NCI-H524 (cell line): ENCODE measurements around the gene DCDC2B.

ENCODE experiments used
- DNase-seq, 2 experiments: peaks; one replicate each; lab custom pipeline; 2025; lab: John Stamatoyannopoulos, UW

DCDC2B gene

GRCh38 chr1:32195972-32196823 is 12.7 kb upstream of the DCDC2B start:
- DNase-seq, result no peak

- no peak for DNase-seq
Measured at GRCh38 chr1:32197074-32197473, 11.8 kb upstream of the DCDC2B start.

DNA sequence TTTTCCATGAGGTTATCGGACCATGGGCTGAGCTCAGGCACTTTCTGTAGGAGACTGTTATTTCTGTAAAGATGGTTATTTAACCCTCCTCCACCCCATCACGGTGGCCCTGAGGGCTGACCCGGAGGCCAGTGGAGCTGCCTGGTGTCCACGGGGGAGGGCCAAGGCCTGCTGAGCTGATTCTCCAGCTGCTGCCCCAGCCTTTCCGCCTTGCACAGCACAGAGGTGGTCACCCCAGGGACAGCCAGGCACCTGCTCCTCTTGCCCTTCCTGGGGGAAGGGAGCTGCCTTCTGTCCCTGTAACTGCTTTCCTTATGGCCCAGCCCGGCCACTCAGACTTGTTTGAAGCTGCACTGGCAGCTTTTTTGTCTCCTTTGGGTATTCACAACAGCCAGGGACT is 11.1 kb upstream of the DCDC2B start:
- no peak for DNase-seq

DNA sequence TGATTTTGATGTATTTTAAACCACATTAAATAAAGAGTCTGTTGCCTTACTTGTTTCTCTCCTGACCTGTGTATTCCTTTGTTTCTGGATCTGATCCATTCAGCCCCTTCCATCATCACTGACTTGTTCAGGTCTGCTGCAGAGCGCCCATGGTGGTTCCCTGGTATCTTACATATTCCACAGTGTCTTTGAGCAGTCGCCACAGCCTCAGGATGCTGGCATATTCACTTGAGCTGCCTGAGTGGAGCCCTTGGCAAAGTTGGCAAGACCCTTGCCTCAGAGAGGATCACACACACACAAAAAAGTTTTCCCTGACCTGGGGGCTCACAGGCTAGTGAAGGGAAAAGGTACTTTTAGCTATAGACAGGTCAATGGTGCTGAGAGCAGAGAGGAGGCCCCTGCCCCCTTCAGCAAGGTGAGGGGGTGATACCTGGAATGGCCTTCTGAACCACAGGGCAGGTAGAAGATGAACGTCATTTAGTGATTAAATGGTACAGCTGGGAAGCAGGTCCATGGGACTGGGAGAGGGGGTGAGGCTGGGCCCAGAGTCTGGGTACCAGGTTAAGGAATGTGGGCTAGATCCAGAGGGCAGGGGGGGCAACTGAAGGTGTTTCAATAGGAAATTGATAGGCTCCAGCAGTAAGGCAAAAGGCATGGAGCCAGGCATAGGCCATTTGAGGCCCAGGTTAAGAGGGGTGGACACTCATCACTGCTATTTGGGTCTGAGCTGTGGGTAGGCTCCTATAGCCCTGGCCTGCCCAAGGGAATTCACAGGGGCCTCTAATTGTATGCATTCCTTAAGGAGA is 10.4 kb upstream of the DCDC2B start:
- no peak for DNase-seq

DNA sequence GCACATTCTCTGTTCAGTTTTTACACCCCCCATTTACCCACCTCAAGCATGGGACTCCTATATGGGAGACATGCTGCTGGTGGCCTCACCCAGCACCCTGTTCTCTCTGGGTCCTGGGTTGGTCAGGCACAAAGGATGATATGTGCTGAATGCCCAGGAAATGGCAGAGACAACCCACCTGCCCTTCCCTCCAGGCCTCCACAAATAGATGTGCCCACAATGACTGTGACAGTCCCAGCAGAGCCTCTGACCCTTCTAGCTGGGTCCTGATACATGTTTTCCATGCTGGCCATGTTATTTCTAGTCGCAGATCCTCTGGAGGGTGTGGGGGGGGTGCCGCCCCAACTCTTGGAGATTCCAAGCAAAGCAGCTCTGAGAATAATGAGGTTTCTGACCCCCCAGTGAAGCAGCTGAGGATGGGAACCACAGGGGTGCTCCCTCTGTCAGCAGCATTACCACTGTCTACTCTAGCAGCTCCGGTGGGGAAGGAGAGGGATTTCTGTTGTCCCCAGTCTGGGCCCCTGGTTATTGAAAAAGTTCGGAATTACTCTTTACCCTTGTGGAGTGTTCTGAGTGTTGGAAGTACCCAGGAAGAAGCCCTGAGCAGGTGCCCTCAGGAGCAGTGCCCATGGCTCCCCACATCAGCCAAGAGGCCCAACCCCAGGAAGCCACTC is 9.7 kb upstream of the DCDC2B start:
- DNase-seq, result no peak

GRCh38 chr1:32199717-32200072 is 9.2 kb upstream of the DCDC2B start:
- no peak for DNase-seq

DNA sequence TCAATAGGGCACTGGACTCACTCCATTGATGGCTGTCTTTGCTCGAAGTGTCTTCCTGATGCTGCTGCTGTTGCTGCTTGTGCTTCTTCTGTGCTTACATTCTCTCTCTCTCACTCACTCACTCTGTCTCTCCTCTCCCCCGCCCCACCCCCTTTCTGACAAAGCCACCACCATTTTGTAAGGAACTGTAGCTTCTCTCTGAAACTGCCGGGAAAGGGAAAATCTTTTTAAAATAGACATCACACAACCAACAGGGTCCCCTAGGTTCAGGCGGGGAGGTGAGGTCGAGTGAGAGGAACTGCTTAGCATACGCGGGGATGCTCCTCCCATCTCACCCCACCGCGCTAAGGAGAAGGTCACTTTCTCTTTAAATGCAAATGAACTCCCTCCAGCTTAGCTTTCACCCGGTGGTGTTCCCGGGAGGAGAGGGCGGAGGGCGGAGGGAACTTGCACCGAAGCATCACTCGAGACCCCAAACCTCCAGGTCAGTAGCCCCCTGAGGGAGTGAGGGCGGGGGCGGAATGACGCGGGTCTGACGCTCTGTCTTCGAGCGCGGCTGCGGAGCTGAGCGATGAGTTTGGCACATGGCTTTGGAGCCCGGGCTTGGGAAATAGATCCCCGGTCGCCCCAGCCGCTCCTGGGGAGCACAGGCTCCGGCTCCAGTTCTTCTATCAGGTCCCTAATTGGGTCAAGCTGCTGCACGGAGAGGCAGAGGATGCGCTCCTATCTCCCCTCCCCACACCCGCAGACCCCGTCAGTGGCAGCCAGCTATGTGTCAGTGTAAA is 8.5 kb upstream of the DCDC2B start, which contains the start of gene CCDC28B:
CCDC28B (plus strand) TSS at position 370 of the 785 bp plus-strand sequence. CDS start 1,341 bp downstream, outside the sequence.
- peak; percentile 32 to 64 for DNase-seq

DNA sequence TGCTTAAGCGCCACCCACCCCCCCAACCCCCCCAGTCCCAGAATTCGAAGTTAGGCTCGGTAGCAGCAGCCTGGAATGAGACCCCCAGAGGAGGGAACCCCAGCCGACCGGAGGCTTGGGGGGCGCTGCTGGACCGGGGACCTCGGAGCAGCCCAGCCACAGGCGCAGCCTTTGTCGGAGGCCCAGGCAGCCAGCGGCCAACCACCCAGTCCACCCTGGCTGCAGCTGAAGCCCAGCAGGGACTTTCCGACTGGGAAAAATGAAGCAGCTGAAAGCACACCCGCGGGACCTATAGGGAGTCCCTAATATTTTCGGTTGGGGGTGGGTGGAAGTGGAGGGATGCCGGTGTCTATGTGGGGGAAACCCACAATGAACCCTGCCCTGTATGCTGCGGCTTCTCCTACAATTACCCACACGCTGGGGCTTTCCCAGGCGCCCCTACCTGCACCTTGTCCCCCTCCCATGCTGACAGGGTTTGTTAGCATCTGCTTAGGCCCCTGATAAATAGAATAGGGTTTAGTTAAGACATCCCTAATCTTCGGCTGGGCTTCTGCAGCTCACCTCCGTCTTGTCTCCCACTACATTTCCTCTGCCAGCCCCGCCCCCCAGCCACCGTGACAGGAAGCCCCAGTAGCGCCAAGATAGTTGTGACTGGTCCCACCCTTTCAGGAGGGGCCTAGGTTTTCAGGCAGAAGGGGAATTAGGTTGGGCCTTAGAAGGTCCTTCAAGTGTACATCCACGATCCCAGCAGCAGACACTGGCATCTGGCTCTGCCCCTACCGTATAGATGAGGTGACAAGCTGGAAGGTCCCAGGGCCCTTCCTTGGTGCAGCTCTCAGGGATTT is 7.7 kb upstream of the DCDC2B start:
- DNase-seq, result peak in 1 of 2 experiments; percentile 15

DNA sequence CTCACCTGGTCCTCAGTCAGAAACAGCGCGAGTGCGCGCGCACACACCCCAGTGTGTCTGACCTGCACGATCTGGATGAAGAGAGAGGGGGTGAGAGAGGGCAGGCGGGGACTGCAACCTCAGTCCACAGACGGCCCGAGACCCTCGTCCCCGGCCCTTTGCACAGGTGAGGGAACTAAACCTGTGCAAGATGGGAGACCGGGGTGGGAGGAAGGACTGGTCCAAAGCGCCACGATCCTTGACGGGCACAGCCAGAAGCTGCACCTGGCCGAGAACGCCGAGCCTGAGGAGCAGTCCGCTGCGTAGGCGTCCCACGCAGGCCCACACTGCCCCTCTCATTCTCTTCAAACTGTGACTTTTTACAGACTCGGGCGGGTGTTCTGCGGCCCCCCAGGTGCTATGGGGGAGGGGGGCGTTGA is 3.9 kb upstream of the DCDC2B start:
- no peak for DNase-seq

DNA sequence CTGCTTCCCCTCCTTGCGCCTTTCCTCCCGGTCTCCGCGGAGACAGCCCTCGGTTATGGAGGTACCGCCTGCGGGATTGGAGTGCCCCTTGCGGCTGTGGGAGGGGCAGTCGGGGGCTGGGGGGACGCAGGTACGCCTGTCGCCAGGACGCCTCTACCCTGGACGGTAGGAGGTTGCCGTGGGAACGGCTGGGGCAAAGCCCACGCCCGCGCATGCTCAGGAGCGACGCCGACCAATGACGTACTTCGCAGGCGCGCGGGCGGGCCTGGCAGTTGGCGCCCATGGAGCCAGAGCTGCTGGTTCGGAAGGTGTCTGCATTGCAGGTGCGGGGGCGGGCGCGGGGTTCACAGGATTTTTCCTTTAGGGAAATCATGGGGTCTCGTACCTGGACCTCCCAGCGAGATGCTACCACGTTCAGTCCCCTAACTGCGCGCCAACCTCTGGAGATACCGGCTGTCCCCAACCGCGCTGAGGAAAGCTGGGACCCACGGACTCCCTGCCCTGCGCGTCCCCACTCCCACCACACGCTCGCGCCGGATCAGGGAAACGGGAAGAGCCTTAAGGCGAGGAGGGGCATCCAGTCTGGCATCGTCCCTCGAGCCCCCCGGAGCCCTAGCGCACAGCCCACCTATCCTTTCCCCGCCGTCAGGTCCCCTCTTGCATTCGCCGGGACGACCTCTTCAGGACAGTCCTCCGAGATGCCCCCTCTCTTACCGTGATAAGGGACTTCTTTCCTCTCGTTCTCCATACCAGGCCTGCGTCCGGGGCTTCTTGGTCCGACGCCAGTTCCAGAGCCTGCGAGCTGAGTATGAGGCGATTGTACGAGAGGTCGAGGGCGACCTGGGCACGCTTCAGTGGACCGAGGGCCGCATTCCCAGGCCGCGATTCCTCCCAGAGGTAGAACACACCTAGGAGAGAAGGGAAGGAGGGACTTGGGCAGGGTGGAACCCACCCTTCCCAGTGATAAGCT is 3.2 kb upstream of the DCDC2B start, which contains the start of gene IQCC:
IQCC (plus strand) TSS at position 271 of the 970 bp plus-strand sequence; CDS start at position 282, 11 bp downstream.
- peak; percentile 83 to 90 for DNase-seq

DNA sequence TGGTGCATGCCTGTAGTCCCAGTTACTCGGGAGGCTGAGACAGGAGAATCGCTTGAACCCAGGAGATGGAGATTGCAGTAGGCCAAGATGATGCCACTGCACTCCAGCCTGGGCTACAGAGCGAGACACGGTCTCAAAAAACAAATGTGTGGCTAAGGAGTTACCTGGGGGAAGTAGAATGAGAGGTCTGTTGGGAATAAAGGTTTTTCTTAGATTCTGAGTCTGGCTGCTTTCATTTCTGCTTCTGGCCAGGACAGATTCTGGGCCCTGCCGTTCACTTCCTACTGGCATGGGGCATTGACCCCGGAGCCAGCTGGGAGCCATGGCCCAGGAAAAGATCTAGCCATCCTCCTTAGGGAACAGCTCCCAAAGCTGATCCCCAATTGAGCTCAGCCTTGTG is 420 bp upstream of the DCDC2B start:
- DNase-seq, result no peak

DNA sequence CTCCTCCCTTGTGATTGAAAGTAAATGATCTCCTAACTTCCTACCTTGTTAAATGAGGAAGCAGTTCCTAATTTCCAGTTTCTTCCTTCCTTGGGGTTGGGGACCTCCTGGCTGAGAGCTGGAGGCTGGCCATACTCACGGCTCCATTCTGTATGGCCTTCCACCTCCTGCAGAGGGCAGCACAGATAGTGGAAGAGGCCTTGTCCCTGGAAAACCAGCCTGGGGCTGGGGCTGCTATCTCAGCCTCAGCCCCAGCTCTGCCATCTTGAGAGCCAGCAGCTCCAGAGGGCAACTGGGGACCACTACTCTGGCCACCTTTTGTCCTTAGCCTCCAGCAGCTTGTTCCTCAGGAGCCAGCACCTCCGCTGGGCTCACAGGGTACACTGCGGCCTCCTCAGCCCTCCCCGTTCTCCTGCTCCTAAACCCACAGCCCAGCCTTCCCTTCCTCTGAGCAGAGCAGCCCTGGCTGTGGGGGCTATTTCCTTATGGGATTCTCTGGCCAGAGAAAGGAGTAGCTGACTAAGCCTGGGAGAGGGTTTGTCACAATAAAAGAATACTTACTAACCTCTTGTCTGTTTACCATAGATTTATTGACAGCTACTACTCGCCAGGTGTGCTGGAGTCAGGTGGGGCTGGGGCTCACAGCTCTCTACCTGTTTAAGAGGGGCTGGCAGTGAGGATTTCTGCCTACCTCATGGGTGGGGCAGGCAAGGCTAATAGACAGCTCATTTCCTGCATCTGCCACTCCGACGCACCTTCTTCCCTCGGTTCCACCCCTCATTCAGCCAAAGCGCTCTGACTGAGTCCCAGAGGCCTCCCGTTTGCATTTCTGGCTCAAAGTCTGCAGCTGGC is 7.0 kb downstream of the DCDC2B start:
- DNase-seq, result peak; percentile 18 to 62

DNA sequence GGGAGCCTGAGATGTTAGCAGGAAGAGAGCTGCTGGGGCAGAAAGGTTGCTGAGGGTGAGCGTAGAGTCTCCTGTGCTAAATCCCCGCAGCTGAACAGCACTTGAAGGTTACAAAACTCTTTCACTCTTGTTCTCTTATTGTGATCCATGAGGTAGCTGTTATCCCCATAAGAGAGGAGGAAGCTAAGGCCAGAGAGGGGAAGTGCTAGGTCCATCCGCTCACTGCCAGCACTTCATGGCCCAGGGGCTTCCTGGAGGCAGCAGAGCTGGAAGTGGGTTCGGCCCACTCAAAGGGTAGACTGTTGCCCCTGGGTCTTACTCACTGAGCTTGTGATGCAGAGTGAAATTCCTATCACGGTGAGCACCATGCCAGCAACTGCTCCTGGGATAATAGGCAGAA is 7.7 kb downstream of the DCDC2B start:
- no peak for DNase-seq

GRCh38 chr1:32219022-32219421 is 10.1 kb downstream of the DCDC2B start:
- DNase-seq, result no peak

DNA sequence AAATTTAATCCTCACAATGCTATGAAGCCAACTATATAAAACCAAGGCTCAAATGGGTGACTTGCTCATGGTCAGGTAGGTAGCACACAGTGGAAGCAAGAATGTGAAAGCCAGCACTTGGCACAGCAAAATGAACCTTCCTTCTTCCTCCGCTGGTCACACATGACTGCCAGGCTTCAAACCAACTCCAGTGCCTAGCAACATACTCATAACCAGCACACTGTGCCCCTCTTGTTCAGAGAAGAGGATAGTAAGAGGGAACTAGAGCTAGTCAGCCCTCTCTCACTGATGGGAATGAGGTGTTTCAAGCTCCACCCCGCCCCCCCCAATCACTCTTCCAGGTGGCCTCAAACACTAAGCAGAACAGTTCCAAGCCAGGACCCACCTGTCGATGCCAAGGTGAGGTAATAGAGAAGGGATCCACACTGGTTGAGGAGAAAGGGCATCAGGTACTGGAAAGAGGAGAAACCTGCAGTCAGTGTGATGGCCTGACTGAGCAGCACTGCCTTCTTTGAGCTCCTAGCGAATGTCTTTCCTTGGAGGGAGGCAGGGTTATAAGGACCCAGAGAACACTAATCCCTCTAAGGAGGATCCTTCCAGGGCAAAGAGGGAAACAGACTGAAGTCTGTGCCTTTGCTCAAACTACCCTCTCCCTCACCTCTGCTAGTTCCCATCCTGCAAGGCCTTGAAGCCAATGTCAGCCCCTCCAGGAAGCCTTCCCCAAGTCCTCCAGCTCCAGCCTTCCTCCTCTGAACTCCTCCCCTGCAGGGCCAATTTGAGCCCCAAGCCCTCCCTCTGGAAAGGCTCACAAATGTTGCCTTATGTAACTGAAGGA is 12.1 kb downstream of the DCDC2B start:
- DNase-seq, result no peak

DNA sequence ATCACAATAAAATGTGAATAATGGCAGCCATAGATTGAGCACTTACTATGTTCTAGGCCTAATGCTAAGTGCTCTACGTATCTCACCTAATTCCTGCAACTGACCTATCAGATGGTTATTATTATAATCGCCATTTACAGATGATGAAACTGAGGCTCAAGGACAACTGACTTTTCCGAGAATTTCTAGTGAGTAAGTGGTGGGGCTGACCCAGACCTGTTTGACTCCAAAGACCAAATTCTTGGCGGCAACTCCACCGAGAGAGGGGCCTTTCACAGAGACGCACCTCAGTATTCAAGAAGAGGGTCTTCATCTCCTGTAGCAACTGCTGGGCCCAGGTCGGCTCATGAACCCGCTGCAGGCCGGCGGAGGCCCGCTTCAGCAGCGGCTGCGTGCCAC is 12.7 kb downstream of the DCDC2B start:
- DNase-seq, result no peak

DNA sequence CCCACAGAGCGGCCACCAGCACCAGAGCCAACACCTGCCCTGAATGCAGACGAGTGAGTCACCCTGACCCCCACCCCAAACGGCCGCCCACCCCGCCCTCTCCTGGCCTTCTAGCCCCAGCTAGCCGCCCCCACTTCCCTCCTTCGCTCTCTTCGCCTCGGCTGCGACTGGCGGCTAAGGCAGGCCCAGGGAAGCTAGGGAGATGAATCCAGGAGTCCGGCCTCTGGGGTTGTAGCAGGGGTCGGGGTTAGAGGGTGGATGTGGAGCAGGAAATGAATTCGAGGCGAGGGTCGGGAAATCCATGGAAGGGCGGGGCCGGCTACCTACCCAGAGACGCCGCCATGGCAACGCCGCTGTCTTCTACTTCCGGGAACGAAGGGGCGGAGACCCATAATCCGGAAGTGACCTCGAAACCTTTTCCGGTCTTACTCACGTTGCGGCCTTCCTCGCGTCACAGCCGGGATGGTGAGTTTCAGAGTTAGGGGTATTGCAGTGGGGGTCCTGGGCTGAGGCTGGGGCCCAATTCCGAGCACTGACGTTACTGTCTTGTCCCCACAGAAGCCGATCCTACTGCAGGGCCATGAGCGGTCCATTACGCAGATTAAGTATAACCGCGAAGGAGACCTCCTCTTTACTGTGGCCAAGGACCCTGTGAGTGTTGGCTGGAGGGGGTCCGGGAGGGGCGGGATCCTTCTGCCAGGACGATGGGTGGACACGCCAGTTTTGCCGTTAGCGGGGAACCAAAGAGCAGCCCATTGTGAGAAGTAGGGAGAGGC is 13.3 kb downstream of the DCDC2B start, which contains the start of the genes EIF3I and TMEM234:
EIF3I (plus strand) TSS at position 428 of the 776 bp plus-strand sequence; CDS start at position 463, 35 bp downstream.
TMEM234 (minus strand) TSS at position 374 of the 776 bp plus-strand sequence; CDS start at position 343, 31 bp downstream.
- DNase-seq, result peak; percentile 45 to 82
